Left renal pelvis (tissue), 4 donors: ENCODE measurements around the gene ST3GAL2. TPM values are rescaled to one million over a fixed set of nuclear protein-coding genes. Genes with fewer than 3 reads are reported as not detected.
"Not testable (repeated sequence)": the region's sequence is repeated elsewhere in the genome, so short reads cannot be mapped to it uniquely, and the experiment has no call there.

ENCODE experiments used
- DNase-seq, 4 donors: peaks; one replicate each; pipeline ENCODE4 v3.0.0-alpha.2; 2013; ENCODE audit warnings: low read depth in 4 of 4, low spot score in 3 of 4
- polyA plus RNA-seq, 4 donors: library from polyadenylated mRNA; unstranded; fragments of 120-200 nt; gene quantifications; one replicate each; pipeline ENCODE4 v1.2.1, GENCODE V29; 2013; ENCODE audit not compliant: insufficient read length in 4 of 4

The ST3GAL2 gene
- polyA plus RNA-seq, 4 donors: 22.3 to 35.3 (median 28.4) TPM

DNA sequence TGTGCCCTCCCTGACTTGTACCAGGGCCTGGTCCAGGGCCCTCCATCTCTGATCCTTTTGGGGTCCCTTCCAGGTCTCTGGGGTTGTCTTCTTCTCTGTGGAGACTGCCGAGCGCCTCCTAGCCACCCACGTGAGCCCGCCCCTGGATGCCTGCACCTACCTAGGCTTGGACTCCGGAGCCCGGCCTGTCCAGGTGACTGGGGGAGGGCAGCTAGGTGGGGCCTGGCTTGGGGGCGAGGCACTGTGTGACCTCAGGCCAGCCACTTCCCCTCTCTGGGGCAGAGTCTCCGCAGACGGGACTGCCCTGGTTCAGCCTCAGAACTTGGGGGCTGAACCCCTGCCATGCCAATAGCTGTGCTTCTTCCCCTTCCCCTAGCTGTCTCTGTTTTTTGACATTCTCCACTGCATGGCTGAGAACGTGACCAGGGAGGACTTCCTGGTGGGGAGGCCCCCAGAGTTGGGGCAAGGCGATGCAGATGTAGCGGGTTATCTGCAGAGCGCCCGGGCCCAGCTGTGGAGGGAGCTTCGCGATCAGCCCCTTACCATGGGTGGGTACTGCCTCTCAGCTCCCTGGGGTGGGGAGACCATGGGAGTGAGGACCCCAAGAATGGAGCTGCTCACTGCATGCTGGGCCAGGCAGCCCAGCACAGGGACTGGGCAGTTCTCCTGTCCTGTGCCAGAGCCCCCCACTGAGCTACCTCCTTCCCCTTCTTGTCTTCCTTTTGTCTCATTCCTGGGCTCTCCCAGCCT, 30.1 kb upstream of the ST3GAL2 start:
- no peak for DNase-seq

DNA sequence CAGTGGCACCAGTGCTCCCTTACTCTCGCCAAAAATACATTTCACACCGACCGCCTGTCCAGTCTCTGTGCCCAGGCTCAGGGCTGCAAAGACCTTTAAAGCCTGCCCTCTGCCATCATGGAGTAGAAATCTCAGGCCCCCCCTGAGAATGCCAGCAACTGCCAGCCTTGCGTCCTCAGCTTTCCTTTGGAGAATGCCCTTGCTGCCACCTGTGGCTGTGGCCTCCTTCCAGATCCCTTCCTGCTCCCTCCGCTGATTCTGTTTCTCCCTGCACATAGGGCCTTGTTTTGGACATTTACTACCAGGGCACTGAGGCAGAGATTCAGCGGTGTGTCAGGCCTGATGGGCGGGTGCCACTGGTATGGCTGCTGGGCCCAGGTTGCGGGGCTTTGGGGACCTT, 28.7 kb upstream of the ST3GAL2 start:
- no peak for DNase-seq

DNA sequence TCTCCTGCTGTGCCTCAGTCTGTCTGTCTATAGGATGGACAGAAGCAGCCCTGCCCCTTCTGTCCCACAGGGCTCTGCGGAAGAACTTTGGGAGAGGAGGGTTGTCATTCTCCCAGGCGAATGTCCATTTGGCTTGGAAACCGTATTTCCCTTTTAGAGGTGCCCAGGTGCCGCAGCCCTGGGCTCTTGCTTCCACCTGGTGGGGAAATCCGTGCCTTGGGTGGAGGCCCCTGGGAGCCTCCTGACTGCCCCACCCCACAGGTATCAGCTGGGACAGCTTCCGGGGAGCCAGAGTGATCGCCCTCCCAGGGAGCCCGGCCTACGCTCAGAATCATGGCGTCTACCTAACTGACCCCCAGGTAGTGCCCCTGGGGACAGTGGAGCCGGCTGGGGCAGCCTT, 28.2 kb upstream of the ST3GAL2 start:
- no peak for DNase-seq

DNA sequence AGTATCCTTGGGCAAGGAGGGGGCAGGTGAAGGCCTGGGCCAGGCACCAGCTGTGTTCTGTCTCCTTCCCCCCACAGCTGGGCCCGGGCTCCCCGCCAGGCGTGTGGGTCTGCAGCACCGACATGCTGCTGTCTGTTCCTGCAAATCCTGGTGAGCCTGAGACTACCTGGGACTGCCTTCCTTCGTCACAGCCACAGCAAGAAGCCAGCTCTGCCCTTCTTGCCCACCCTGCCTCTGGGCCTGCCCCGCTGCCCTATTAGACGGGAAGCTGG, 27.8 kb upstream of the ST3GAL2 start:
- DNase-seq: no peak

DNA sequence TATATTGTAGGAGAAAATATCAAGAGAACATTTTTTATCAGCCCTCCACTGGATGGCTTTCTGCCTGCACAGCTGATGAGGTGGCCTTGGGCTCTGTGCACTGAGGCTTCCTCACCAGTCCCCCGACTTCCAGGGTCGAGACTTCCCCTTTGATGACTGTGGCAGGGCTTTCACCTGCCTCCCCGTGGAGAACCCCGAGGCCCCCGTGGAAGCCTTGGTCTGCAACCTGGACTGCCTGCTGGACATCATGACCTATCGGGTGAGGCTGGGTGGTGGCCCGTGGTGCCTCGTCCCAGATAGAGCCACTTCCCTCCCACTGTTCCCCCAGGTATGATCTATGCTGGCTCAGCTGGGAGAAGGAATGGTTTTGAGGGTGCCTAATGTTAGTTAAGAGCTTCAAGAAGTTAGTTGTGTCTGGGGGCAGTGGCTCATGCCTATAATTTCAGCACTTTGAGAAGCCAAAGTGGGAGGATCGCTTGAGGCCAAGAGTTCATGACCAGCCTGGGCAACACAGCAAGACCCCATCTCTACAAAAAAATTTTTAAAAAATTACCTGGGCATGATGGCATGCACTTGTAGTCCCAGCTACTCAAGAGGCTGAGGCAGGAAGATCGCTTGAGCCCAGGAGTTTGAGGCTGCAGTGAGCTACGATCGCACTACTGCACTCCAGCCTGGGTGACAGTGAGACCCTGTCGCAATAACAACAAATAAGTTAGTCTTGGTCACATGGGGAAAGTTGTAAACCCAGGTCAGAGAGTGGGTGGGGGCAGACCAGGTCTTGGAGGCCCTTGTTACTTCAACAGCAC, 27.3 kb upstream of the ST3GAL2 start:
- no peak for DNase-seq

DNA sequence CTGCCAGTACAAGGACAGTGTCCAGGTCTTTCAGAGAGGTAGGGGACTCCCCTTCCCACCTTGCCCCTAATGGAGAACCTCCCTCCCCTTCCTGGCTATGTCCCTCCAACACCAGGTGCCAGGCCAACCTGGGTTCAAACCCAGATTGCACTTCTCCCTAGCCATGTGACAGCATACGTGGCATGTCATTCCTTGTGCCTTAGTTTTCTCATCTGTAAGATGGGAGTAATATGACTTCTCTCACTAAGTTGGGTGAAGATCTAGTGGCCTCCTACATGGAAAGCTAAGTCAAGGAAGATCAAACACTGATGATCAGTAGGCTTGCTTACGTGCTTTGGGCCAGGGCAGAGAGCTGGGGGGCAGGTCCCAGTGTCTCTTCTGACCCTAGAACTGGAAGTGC, 24.3 kb upstream of the ST3GAL2 start:
- DNase-seq: no peak

DNA sequence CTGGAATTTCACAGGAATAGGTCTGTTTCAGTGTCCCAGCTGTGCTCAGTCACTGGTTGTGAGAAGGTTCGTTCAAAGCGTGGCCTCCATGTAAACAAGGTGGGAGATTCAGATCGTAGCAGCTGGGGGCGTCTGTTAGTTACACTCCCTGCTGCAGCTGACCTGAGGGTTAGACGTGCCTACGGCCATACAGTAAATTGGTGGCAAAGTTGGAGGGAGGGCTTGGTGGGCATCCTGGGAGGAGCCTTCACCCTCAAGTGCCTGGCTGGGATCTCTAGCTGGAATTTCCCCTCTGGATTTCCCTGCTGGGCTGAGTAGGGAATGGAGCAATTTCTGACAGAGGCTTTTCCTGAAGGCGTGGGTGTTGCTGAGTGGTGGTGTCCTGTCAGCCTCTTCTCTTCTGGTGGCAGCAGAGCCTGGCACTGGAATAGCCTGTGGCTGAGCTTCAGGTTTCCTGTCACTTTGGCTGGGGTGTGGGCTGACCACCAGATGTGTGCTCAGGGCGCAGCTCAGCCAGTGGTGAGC, 21.9 kb upstream of the ST3GAL2 start:
- no peak for DNase-seq

DNA sequence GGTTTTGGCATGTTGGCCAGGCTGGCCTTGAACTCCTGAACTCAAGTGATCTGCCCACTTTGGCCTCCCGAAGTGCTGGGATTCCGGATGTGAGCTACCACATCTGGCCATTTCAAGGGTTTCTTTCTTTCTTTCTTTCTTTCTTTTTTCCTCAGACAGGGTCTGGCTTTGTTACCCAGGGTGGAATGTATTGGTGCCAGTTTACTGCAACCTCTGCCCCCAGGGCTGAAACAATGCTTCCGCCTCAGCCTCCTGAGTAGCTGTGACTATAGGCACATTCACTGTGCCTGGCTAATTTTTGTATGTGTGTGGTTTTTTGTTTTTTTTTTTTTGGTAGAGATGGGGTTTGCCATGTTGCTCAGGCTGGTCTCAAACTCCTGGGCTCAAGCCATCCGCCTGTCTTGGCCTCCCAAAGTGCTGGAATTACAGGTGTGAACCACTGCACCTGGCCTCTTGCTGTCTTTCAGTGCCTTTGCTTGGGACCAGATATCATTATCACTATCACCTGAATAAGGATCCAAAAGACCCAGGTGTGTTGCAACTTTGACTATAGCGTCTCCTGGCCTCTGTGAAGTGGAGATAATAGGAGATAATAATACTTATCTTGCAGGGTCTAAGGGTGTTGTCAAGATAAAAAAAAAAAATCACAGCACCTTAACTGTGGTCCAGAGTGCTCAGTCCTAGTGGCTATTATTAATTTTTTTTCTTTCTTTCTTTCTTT, 18.7 kb upstream of the ST3GAL2 start:
- DNase-seq: no peak

DNA sequence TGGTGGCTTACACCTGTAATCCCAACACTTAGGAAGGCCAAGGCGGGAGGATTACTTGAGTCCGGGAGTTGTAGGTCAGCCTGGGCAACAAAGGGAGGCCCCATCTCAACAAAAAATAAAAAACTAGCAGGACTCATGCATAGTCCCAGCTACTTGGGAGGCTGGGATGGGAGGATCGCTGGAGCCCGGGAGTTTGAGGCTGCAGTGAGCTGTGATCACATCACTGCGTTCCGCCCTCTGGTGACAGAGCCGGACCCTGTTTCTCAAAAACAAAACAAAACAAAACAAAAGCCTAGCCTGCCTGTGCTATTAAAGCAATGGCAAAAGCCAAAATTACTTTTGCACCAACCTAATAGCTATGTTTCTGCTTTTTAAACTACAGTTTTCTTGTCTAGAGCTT, 17.0 kb upstream of the ST3GAL2 start:
- DNase-seq: no peak

DNA sequence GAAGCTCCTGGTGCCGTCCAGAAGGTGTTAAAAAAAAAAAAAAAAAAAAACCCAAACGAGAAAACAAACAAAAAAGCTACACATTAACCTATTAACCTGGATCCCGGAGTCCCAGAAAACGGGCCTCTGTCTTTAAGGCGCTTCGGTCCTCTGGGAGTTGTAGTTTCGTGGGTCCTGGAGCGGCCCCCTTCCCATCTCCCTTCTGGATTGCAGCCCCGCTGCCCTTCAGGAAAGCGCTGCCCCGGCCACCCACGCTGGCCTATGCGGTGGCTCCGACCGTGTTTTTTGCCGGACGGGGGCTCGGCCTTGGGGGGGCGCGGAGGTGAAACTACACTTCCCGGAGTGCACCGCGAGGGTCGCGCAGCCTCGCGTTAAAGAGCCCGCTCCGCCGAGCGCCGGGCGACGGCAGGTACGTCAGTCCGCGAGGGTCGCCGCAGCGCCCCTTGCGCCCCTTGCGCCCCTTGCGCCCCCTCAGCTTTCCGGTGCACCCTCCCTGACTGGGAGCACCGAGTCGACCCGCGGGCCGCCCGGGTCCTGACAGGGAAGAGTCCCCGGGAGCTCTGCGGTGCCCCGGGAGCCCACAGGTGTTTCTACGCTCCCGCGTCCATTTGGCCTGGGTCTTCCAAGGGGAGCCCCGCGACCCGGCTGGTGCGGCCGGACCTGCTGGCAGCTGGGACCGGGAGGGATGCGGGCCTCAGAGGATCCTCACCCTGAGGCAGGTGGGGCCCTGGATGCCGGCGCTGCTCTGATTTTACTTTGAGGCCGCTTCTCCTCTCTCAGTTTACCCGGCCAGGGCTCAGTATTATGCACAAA, 15.5 kb upstream of the ST3GAL2 start, which contains the start of gene FCSK:
Gene FCSK (plus strand): TSS at position 374 of the 813 bp plus-strand sequence. CDS start 8,596 bp downstream, outside the sequence.
- DNase-seq: peak in 1 of 4 donors; percentile 63

DNA sequence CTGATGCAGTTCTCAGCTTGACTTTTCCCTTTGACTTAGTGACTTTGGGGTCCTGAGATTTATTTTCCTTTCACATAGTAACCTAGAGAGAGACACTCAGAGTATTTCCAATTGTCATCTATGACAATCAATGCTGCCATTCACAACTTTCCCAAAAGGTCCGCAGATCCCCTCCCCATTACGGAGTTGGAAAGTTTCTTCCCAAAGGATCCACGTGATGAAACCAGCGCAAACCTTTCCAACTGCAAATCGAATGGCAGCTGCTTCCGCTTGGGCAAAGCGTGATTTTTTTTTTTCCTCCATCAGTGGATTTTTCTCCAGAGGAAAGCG, 15.0 kb upstream of the ST3GAL2 start:
- DNase-seq: no peak

DNA sequence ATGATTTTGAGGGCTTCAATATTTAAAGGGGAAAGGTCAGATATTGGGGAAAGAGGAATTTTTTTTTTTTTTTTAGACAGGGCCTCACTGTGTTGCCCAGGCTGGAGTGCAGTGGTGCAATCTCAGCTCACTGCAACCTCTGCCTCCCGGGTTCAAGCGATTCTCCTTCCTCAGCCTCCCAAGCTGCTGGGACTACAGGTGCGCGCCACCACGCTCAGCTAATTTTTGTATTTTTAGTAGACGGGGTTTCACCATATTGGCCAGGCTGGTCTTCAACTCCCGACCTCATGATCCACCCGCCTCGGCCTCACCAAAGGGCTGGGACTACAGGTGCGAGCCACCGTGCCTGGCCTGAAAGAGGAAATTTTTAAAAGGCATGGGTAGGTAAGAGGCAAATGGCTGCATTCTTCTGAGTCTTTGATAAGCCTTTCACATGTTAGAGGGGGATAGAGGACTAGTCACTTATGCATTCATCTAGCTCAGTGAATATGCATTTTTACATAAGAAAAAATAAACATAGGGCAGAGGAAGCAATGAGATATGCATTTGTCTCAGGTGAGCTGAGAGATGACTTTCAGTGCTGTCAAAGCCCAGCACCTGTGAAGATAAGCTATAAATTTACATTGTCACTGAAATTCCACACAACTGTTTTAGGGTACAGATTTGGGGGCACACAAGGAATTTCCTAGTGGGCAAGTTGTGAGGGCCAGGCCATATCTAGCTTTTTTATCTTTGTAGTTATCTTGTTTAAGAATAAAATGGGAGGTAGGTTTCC, 14.4 kb upstream of the ST3GAL2 start:
- DNase-seq: no peak

DNA sequence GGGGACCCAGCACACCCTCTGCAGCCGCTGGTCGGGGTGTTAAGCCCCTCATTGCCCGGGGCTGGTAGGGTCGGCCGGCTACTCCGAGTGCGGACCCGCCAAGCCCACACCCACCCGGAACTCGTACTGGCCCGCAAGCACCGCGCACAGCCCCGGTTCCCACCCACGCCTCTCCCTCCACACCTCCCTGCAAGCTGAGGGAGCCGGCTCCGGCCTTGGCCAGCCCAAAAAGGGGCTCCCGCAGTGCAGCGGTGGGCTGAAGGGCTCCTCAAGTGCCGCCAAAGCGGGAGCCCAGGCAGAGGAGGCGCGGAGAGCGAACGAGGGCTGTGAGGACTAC, 12.1 kb upstream of the ST3GAL2 start:
- DNase-seq: not testable (repeated sequence)

DNA sequence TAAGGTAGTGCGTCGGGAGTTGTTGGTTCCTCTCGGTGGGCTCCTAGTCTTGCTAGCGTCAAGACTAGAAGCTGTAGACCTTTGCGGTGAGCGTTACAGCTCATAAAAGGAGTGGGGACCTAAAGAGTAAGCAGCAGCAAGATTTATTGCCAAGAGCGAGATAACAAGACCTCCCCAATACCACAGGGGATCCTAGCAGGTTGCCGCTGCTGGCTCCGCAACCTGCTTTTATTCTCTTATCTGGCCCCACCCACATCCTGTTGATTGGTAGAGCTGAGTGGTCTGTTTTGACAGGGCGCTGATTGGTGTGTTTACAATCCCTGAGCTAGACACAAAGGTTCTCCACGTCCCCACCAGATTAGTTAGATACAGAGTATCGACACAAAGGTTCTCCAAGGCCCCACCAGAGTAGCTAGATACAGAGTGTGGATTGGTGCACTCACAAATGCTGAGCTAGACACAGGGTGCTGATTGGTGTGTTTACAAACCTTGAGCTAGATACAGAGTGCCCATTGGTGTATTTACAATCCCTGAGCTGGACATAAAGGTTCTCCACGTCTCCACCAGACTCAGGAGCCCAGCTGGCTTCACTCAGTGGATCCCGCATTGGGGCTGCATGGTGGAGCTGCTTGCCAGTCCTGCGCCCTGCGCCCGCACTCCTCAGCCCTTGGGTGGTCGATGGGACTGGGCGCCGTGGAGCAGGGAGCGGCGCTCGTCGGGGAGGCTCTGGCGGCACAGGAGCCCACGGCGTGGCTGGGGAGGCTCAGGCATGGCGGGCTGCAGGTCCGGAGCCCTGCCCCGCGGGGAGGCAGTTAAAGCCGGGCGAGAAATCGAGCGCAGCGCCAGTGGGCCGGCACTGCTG, 11.5 kb upstream of the ST3GAL2 start:
- DNase-seq: not testable (repeated sequence)

DNA sequence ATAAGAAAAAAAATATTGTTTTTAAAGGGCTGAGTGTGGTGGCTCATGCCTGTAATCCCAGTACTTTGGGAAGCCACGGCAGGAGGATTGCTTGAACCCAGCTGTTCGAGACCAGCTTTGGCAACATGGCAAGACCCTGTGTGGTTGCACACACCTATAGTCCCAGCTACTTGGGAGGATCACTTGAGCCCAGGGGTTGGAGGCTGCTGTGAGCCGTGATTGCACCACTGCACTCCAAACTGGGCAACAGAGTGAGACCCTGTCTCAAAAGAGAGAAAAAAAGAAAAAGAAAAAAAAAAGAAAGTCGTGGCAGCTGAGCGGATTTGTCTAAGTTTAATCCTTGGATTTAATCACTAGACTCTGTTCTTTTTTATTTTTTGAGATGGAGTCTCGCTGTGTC, 9.2 kb upstream of the ST3GAL2 start:
- DNase-seq: no peak

DNA sequence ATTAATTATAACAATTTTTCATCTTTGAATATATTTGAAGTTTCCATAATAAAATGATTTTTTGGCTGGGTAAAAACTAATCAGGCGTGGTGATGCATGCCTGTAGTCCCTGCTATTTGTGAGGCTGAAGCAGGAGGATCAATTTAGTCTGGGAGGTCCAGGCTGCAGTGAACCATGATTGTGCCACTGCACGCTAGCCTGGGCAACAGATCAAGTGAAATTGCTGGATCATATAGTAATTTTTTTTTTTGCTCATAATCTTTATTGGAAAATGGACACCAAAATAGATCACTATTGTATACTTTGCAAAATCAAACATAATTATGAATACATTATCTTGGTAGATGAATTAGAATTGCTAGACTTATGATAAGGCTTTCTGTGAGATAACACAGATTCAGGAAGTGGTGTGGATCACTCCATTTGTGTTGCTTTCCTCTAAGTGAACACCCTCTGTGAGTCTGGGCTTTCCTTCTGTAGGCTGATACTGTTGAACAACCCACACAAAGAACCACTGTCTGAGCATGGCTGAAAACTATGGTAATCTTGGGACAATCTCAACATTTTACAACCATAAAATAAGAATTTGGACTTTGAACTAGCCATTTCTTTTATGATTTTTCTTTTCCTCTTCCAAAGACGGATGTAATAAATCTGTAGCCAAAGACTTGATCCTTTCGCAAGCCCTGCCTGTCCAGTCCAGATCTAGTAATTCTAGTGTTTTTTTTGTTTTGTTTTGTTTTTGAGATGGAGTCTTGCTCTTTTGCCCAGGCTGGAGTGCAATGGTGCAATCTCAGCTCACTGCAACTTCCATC, 5.6 kb upstream of the ST3GAL2 start:
- no peak for DNase-seq

DNA sequence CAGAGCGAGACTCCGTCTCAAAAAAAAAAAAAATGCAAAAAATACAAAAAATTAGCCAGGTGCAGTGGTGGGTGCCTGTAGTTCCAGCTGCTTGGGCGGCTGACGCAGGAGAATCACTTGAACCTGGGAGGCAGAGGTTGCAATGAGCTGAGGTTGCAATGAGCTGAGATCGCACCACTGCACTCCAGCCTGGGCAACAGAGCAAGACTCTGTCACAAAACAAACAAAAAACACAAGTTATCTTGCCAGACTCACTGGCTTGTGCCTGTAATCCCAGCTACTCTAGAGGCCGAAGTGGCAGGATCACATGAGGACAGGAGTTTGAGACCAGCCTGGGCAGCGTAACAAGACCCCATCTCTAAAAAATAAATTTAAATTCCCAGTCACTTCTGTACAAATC, 3.4 kb upstream of the ST3GAL2 start:
- DNase-seq: no peak

DNA sequence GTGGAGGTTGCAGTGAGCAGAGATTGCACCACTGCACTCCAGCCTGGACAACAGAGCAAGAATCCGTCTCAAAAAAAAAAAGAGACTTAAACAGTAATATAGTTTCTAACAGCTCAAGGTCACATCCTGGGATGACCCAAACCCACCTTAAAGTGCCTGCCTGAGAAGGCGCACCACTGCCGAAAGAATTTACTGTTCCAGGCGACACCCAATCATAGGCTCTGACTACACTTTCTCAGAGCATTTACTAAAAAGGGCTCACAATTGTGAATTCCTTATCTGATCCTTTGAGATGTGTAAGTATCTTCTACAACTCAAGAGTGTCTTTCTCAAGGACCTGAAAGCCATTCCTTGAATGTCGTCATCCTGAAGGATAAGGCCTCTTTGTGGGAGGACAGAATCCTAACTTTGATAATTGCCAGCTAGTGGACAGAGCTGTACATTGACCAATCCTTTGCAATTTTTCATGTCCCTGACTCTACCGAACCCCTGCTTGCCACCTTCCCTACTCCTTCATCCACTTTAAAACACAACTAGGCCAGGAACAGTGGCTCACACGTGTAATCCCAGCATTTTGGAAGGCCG, 2.6 kb upstream of the ST3GAL2 start:
- DNase-seq: no peak
